Measurements from ENCODE around the gene ANKK1. TPM values are rescaled to one million over a fixed set of nuclear protein-coding genes. Genes with fewer than 3 reads are reported as not detected.

Gene ANKK1
- total RNA-seq, 1 donor from 2014 or later = not detected

- H3K9me3 Mint-ChIP-seq = no peaks in the 10 kb centered on the region
- H3K36me3 Mint-ChIP-seq (ENCODE audit: low read depth) = no peaks in the 10 kb centered on the region
- H3K4me1 Mint-ChIP-seq = peaks cover 4% of the 10 kb centered on the region
- no peak for DNase-seq
- no peaks in the 10 kb centered on the region for H3K27me3 Mint-ChIP-seq
- no peak overlapping the region for H3K27ac Mint-ChIP-seq
- no peak overlapping the region for H3K4me3 Mint-ChIP-seq
- intact Hi-C loops (cut with micrococcal nuclease) = no loop called here
Measured at GRCh38 chr11:113365895-113366294, 21.7 kb upstream of the ANKK1 start.

GRCh38 chr11:113369411-113369810 lies 18.2 kb upstream of the ANKK1 start:
- intact Hi-C loops (cut with micrococcal nuclease) = no loop called here
- Mint-ChIP-seq H3K4me1 (peaks cover 4% of the 10 kb centered on the region), H3K27me3 (no peaks in the 10 kb centered on the region), H3K4me3 (no peak overlapping the region), H3K36me3 (ENCODE audit: low read depth) (no peaks in the 10 kb centered on the region), H3K27ac (no peak overlapping the region), H3K9me3 (no peaks in the 10 kb centered on the region)
- DNase-seq = no peak

GRCh38 chr11:113370634-113371033 lies 16.9 kb upstream of the ANKK1 start:
- intact Hi-C loops (cut with micrococcal nuclease) = no loop called here
- Mint-ChIP-seq H3K4me1 (peaks cover 4% of the 10 kb centered on the region), H3K36me3 (ENCODE audit: low read depth) (no peaks in the 10 kb centered on the region)

GRCh38 chr11:113372309-113372708 lies 15.3 kb upstream of the ANKK1 start:
- Mint-ChIP-seq H3K27ac (no peak overlapping the region), H3K36me3 (ENCODE audit: low read depth) (no peaks in the 10 kb centered on the region), H3K4me3 (no peak overlapping the region), H3K4me1 (no peaks in the 10 kb centered on the region), H3K9me3 (no peaks in the 10 kb centered on the region), H3K27me3 (peaks cover 2% of the 10 kb centered on the region)
- intact Hi-C loops (cut with micrococcal nuclease) = no loop called here
- DNase-seq = no peak

More at GRCh38 chr11:113370634-113371033, 16.9 kb upstream of the ANKK1 start:
- Mint-ChIP-seq H3K27me3 (no peaks in the 10 kb centered on the region), H3K4me3 (no peak overlapping the region), H3K27ac (no peak overlapping the region), H3K9me3 (no peaks in the 10 kb centered on the region)
- no peak for DNase-seq

- no peaks in the 10 kb centered on the region for H3K4me1 Mint-ChIP-seq
- H3K4me3 Mint-ChIP-seq = no peak overlapping the region
- no peak for DNase-seq
- intact Hi-C loops (cut with micrococcal nuclease) = no loop called here
- peaks cover 2% of the 10 kb centered on the region for H3K27me3 Mint-ChIP-seq
- no peaks in the 10 kb centered on the region for H3K36me3 Mint-ChIP-seq (ENCODE audit: low read depth)
- no peak overlapping the region for H3K27ac Mint-ChIP-seq
- H3K9me3 Mint-ChIP-seq = no peaks in the 10 kb centered on the region
Measured at GRCh38 chr11:113373306-113373705, 14.3 kb upstream of the ANKK1 start.

GRCh38 chr11:113373981-113374560 lies 13.5 kb upstream of the ANKK1 start:
- DNase-seq = no peak
- Mint-ChIP-seq H3K4me1 (no peaks in the 10 kb centered on the region), H3K36me3 (ENCODE audit: low read depth) (no peaks in the 10 kb centered on the region), H3K27ac (no peak overlapping the region), H3K9me3 (no peaks in the 10 kb centered on the region), H3K4me3 (no peak overlapping the region), H3K27me3 (peaks cover 2% of the 10 kb centered on the region)
- intact Hi-C loops (cut with micrococcal nuclease) = no loop called here

GRCh38 chr11:113375402-113375801 lies 12.2 kb upstream of the ANKK1 start:
- Mint-ChIP-seq H3K36me3 (ENCODE audit: low read depth) (no peaks in the 10 kb centered on the region), H3K4me1 (no peaks in the 10 kb centered on the region), H3K4me3 (no peak overlapping the region), H3K27ac (no peak overlapping the region), H3K27me3 (peaks cover 2% of the 10 kb centered on the region), H3K9me3 (no peaks in the 10 kb centered on the region)
- intact Hi-C loops (cut with micrococcal nuclease) = no loop called here
- no peak for DNase-seq

GRCh38 chr11:113376156-113376555 lies 11.4 kb upstream of the ANKK1 start:
- Mint-ChIP-seq H3K4me1 (no peaks in the 10 kb centered on the region), H3K36me3 (ENCODE audit: low read depth) (no peaks in the 10 kb centered on the region), H3K27me3 (peaks cover 2% of the 10 kb centered on the region), H3K27ac (no peak overlapping the region), H3K4me3 (no peak overlapping the region), H3K9me3 (no peaks in the 10 kb centered on the region)
- intact Hi-C loops (cut with micrococcal nuclease) = no loop called here
- DNase-seq = no peak

- intact Hi-C loops (cut with micrococcal nuclease) = no loop called here
- Mint-ChIP-seq H3K4me3 (no peak overlapping the region), H3K27ac (no peak overlapping the region), H3K9me3 (no peaks in the 10 kb centered on the region), H3K36me3 (ENCODE audit: low read depth) (no peaks in the 10 kb centered on the region), H3K4me1 (no peaks in the 10 kb centered on the region), H3K27me3 (peaks cover 2% of the 10 kb centered on the region)
- no peak for DNase-seq
Measured at GRCh38 chr11:113377681-113378412, 9.7 kb upstream of the ANKK1 start.

- Mint-ChIP-seq H3K27ac (no peak overlapping the region), H3K27me3 (peaks cover 2% of the 10 kb centered on the region), H3K4me3 (no peak overlapping the region), H3K36me3 (ENCODE audit: low read depth) (no peaks in the 10 kb centered on the region), H3K4me1 (no peaks in the 10 kb centered on the region), H3K9me3 (no peaks in the 10 kb centered on the region)
- no peak for DNase-seq
- intact Hi-C loops (cut with micrococcal nuclease) = no loop called here
Measured at GRCh38 chr11:113378692-113379091, 8.9 kb upstream of the ANKK1 start.

- intact Hi-C loops (cut with micrococcal nuclease) = no loop called here
- Mint-ChIP-seq H3K4me1 (no peaks in the 10 kb centered on the region), H3K27ac (no peak overlapping the region), H3K4me3 (no peak overlapping the region), H3K36me3 (ENCODE audit: low read depth) (no peaks in the 10 kb centered on the region), H3K9me3 (no peaks in the 10 kb centered on the region), H3K27me3 (peaks cover 6% of the 10 kb centered on the region)
- DNase-seq = no peak
Measured at GRCh38 chr11:113382121-113382520, 5.5 kb upstream of the ANKK1 start.

GRCh38 chr11:113384551-113384950 lies 3.0 kb upstream of the ANKK1 start:
- no peak overlapping the region for H3K4me3 Mint-ChIP-seq
- H3K9me3 Mint-ChIP-seq = no peaks in the 10 kb centered on the region
- intact Hi-C loops (cut with micrococcal nuclease) = no loop called here
- no peaks in the 10 kb centered on the region for H3K36me3 Mint-ChIP-seq (ENCODE audit: low read depth)
- H3K27ac Mint-ChIP-seq = no peak overlapping the region
- DNase-seq = no peak
- H3K4me1 Mint-ChIP-seq = no peaks in the 10 kb centered on the region
- peaks cover 7% of the 10 kb centered on the region for H3K27me3 Mint-ChIP-seq

GRCh38 chr11:113385749-113386148 lies 1.8 kb upstream of the ANKK1 start:
- H3K4me3 Mint-ChIP-seq = no peak overlapping the region
- H3K27ac Mint-ChIP-seq = no peak overlapping the region
- peaks cover 7% of the 10 kb centered on the region for H3K27me3 Mint-ChIP-seq
- intact Hi-C loops (cut with micrococcal nuclease) = no loop called here
- H3K4me1 Mint-ChIP-seq = no peaks in the 10 kb centered on the region
- no peaks in the 10 kb centered on the region for H3K9me3 Mint-ChIP-seq
- no peak for DNase-seq
- H3K36me3 Mint-ChIP-seq (ENCODE audit: low read depth) = no peaks in the 10 kb centered on the region

GRCh38 chr11:113386866-113387265 lies 713 bp upstream of the ANKK1 start:
- Mint-ChIP-seq H3K36me3 (ENCODE audit: low read depth) (no peaks in the 10 kb centered on the region), H3K27ac (no peak overlapping the region), H3K4me3 (no peak overlapping the region), H3K9me3 (no peaks in the 10 kb centered on the region), H3K4me1 (no peaks in the 10 kb centered on the region), H3K27me3 (peaks cover 7% of the 10 kb centered on the region)
- DNase-seq = no peak
- intact Hi-C loops (cut with micrococcal nuclease) = no loop called here

- H3K4me1 Mint-ChIP-seq = no peaks in the 10 kb centered on the region
- no peak for DNase-seq
Measured at GRCh38 chr11:113389272-113389671, 1.7 kb downstream of the ANKK1 start.

More at GRCh38 chr11:113389272-113389671, 1.7 kb downstream of the ANKK1 start:
- intact Hi-C loops (cut with micrococcal nuclease) = no loop called here
- peaks cover 9% of the 10 kb centered on the region for H3K27me3 Mint-ChIP-seq
- H3K36me3 Mint-ChIP-seq (ENCODE audit: low read depth) = no peaks in the 10 kb centered on the region
- no peak overlapping the region for H3K4me3 Mint-ChIP-seq
- no peak overlapping the region for H3K27ac Mint-ChIP-seq
- no peaks in the 10 kb centered on the region for H3K9me3 Mint-ChIP-seq

Data from activated CD4-positive, alpha-beta T cell treated with anti-CD3 and anti-CD28 coated beads, Interleukin-2, amount 10 ng/mL, durations not matched to agents 24 days and 14 days (primary cell).